IMR-90 (cell line): Measurements from ENCODE around the gene GTPBP3. TPM values are rescaled to one million over a fixed set of nuclear protein-coding genes. Genes with fewer than 3 reads are reported as not detected.

Experiments
- ATAC-seq: fragments of 200-7000 bp; cut with Tn5 transposase; 2 replicates; pipeline ENCODE4 v1.9.1; 2020; ENCODE audit warnings: low read depth, mild to moderate bottlenecking, moderate library complexity
- BruUV-seq: library from RNA; stranded (reverse); fragments of 400-500 nt; replicated peaks from 2 replicates; lab custom pipeline; 2021; lab: Mats Ljungman, UMichigan
- CTCF ChIA-PET: fragments of 300-600 bp; formaldehyde crosslinking; extraction: SDS; loops from one replicate; lab custom pipeline; 2021; ENCODE audit warnings: antibody characterized with exemption; lab: Yijun Ruan, JAX
- POLR2A ChIA-PET: fragments of 300-600 bp; sonication (Branson Sonifier 250); formaldehyde crosslinking; loops from one replicate; lab custom pipeline; 2022; ENCODE audit warnings: antibody characterized with exemption; ENCODE audit not compliant: unreplicated experiment; lab: Charles Lee
- DNase-seq: peaks from one replicate; pipeline ENCODE4 v3.0.0; 2013
- H2AFZ ChIP-seq: replicated peaks from 2 replicates; pipeline ENCODE3; 2013; ENCODE audit warnings: low read length, mild to moderate bottlenecking; ENCODE audit not compliant: poor library complexity
- H2AK5ac ChIP-seq: 2 replicates; pipeline ENCODE4 v1.6.1; 2013; ENCODE audit warnings: low read depth, low read length, inconsistent platforms
- H2AK9ac ChIP-seq: replicated peaks from 2 replicates; pipeline ENCODE3; 2013; ENCODE audit warnings: mild to moderate bottlenecking, low read depth, low read length, moderate library complexity; ENCODE audit not compliant: poor library complexity
- H2BK120ac ChIP-seq: 2 replicates; pipeline ENCODE4 v1.6.1; 2013; ENCODE audit warnings: low read depth, low read length, inconsistent platforms
- H2BK15ac ChIP-seq: 3 replicates; pipeline ENCODE4 v1.6.1; 2013; ENCODE audit warnings: low read depth, low read length, inconsistent platforms
- H2BK20ac ChIP-seq: 2 replicates; pipeline ENCODE4 v1.6.1; 2013; ENCODE audit warnings: low read depth, mild to moderate bottlenecking, inconsistent platforms, low read length, moderate library complexity
- H2BK5ac ChIP-seq: 2 replicates; pipeline ENCODE4 v1.6.1; 2013; ENCODE audit warnings: mild to moderate bottlenecking, low read depth, low read length, inconsistent platforms; ENCODE audit not compliant: poor library complexity, severe bottlenecking
- H3K14ac ChIP-seq: replicated peaks from 2 replicates; pipeline ENCODE4 v1.6.1; 2013; ENCODE audit warnings: low read depth, low read length, inconsistent platforms
- H3K18ac ChIP-seq: 2 replicates; pipeline ENCODE4 v1.6.1; 2013; ENCODE audit warnings: low read depth, low read length, control low read depth
- H3K23ac ChIP-seq: 2 replicates; pipeline ENCODE4 v1.6.1; 2013; ENCODE audit warnings: low read depth, low read length, inconsistent platforms
- H3K27ac ChIP-seq: 2 replicates; pipeline ENCODE4 v1.5.1; 2013; ENCODE audit warnings: mild to moderate bottlenecking, control low read depth, low read length; ENCODE audit not compliant: insufficient read depth
- H3K27me3 ChIP-seq: 2 replicates; pipeline ENCODE4 v1.6.1; 2013; ENCODE audit warnings: low read length; ENCODE audit not compliant: control insufficient read depth, insufficient read depth
- H3K36me3 ChIP-seq: 2 replicates; pipeline ENCODE4 v1.6.1; 2013; ENCODE audit warnings: low read length, mixed read lengths; ENCODE audit not compliant: control insufficient read depth, insufficient read depth
- H3K4ac ChIP-seq: 2 replicates; pipeline ENCODE4 v1.6.1; 2013; ENCODE audit warnings: low read depth, low read length, inconsistent platforms
- H3K4me1 ChIP-seq: 2 replicates; pipeline ENCODE4 v1.6.1; 2013; ENCODE audit warnings: low read length, mixed read lengths; ENCODE audit not compliant: control insufficient read depth, insufficient read depth
- H3K4me2 ChIP-seq: 2 replicates; pipeline ENCODE4 v1.6.1; 2013; ENCODE audit warnings: low read depth, mild to moderate bottlenecking, control low read depth, low read length, moderate library complexity
- H3K4me3 ChIP-seq: 2 replicates; pipeline ENCODE4 v1.5.1; 2013; ENCODE audit warnings: low read depth, mild to moderate bottlenecking, control low read depth, low read length, moderate library complexity; ENCODE audit not compliant: insufficient read depth
- H3K56ac ChIP-seq: 2 replicates; pipeline ENCODE4 v1.6.1; 2013; ENCODE audit warnings: low read length, inconsistent platforms; ENCODE audit not compliant: insufficient read depth; ENCODE audit errors: extremely low read depth
- H3K79me1 ChIP-seq, 2 experiments: 2 replicates each; pipeline ENCODE4 v1.6.1; 2013; ENCODE audit warnings: low read length in 2 of 2, inconsistent platforms in 1 of 2, low read depth in 1 of 2
- H3K9ac ChIP-seq: 2 replicates; pipeline ENCODE4 v1.6.1; 2013; ENCODE audit warnings: low read depth, low read length, control low read depth
- H3K9me1 ChIP-seq: 2 replicates; pipeline ENCODE4 v1.6.1; 2013; ENCODE audit warnings: low read length, inconsistent platforms; ENCODE audit not compliant: insufficient read depth
- H3K9me3 ChIP-seq: 2 replicates; pipeline ENCODE4 v1.6.1; 2013; ENCODE audit warnings: low read length; ENCODE audit not compliant: control insufficient read depth, insufficient read depth
- H4K20me1 ChIP-seq: 2 replicates; pipeline ENCODE4 v1.6.1; 2013; ENCODE audit warnings: low read length, inconsistent platforms; ENCODE audit not compliant: insufficient read depth
- H4K5ac ChIP-seq: 2 replicates; pipeline ENCODE4 v1.6.1; 2013; ENCODE audit warnings: mild to moderate bottlenecking, low read depth, low read length, control low read depth
- H4K8ac ChIP-seq, 2 experiments: 2 replicates each; pipeline ENCODE4 v1.6.1; 2013; ENCODE audit warnings: low read depth in 2 of 2, low read length in 2 of 2, control low read depth in 1 of 2, inconsistent platforms in 1 of 2
- H4K91ac ChIP-seq: 2 replicates; pipeline ENCODE4 v1.6.1; 2013; ENCODE audit warnings: low read depth, low read length, inconsistent platforms; ENCODE audit not compliant: insufficient read depth
- BHLHE40 ChIP-seq: fragments of 150-350 bp; IDR thresholded peaks from 2 replicates; pipeline ENCODE4 v1.6.1; 2016; ENCODE audit warnings: mild to moderate bottlenecking, low read depth, low read length
- CHD1 ChIP-seq: IDR thresholded peaks from 2 replicates; pipeline ENCODE4 v1.6.1; 2012; ENCODE audit warnings: low read depth, low read length, improper control_type of control experiment
- CTCF ChIP-seq: conservative IDR thresholded peaks from 2 replicates; pipeline ENCODE4 v1.5.1; 2012; ENCODE audit warnings: mild to moderate bottlenecking, low read depth, low read length, improper control_type of control experiment
- MXI1 ChIP-seq: IDR thresholded peaks from 2 replicates; pipeline ENCODE4 v1.6.1; 2012; ENCODE audit warnings: low read depth, mild to moderate bottlenecking, low read length, moderate library complexity, borderline replicate concordance
- RAD21 ChIP-seq: IDR thresholded peaks from 2 replicates; pipeline ENCODE4 v1.6.1; 2012; ENCODE audit warnings: low read length, improper control_type of control experiment
- RCOR1 ChIP-seq: IDR thresholded peaks from 2 replicates; pipeline ENCODE4 v1.6.1; 2012; ENCODE audit warnings: mild to moderate bottlenecking, low read length, improper control_type of control experiment; ENCODE audit not compliant: insufficient replicate concordance
- WGBS, 2 experiments: methylation state at CpG; one replicate each; pipeline versions ENCODE4 v1.1.5 to v1.1.7; 2013; ENCODE audit warnings: missing lambda C conversion rate in 2 of 2; ENCODE audit not compliant: insufficient read length in 1 of 2; ENCODE audit errors: extremely low coverage in 2 of 2; 5-methylcytosine and 5-hydroxymethylcytosine counted together
- dilution Hi-C: fragments of 300-500 bp; cut with HindIII; formaldehyde crosslinking; loops from one replicate; pipeline ENCODE4 v1.14.3; 2018; ENCODE audit warnings: low sequenced_read_pairs; ENCODE audit not compliant: unreplicated experiment
- in situ Hi-C: fragments of 300-500 bp; cut with MboI; formaldehyde crosslinking; loops from 3 replicates; pipeline ENCODE4 v1.14.3; 2019; ENCODE audit warnings: low sequenced_read_pairs, inconsistent platforms, mixed read lengths
- intact Hi-C: fragments of 100-400 bp; cut with micrococcal nuclease; formaldehyde crosslinking; loops from 2 replicates; pipeline ENCODE4 v1.10.0; 2022
- polyA plus RNA-seq, 3 experiments: library from polyadenylated mRNA; depleted of rRNA; stranded (reverse); fragments of >200 nt; gene quantifications; 2 replicates each; pipeline ENCODE4 v1.2.3, GENCODE V29; 2012; ENCODE audit warnings: low replicate concordance in 1 of 3
- total RNA-seq: library from RNA; depleted of rRNA; stranded (reverse); fragments of >200 nt; gene quantifications from 2 replicates; pipeline ENCODE4 v1.2.3, GENCODE V29; 2012

GTPBP3 gene
- total and polyA plus RNA-seq, 2 of the 4 experiments (the other 2 are of a cell fraction), result 4.3 to 15.1 TPM

DNA sequence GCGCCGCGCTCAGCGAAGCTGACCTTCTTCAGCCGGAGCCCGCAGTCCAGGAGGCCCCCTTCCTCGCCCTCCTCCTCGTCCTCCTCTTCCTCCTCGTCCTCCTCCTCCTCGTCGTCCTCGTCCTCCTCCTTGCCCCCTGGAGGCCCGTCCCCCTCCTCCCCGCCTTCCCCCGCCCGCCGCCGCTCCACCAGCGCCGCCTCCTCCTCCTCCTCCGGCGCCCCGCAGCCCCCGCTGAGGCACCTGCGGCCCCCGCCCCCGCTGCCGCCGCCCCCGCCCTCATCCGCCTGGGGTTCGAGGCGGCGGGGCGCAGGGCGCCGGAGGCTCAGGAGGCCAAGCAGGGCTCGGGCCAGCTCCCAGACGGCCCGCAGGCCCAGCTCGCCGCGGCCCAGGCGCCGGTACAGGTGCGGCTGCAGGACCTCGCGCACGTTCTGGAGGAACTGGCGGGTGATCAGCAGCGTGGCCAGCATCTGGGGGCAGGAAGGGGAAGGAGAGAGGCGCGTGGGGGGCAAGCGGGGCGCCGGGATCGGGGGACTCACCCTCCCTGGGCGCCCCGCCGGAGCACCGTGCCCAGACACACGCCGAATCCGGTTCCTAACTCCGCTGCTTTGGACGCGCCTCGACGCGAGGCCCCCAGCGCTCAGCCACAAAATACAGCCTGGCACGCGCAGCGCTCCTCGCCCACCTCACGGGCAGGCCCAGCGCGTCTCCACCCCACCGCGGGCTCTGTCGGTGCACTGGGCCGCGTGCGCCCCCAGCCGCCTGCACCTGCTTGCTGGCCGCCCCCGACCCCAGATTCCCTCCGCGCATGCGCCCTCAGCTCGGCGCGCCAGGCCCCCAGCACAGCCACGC, 8.6 kb upstream of the GTPBP3 start:
- H3K23ac ChIP-seq, result no peak overlapping the region
- BruUV-seq, result no TSS peak
- POLR2A ChIA-PET, result interaction anchor here (0.6 kb wide), 1 partner anchor 9 kb away, joined by 3 read pairs; no protein-coding TSS in a partner anchor
- H3K4me2 ChIP-seq, result no peak overlapping the region
- no peak overlapping the region for H3K9ac ChIP-seq
- no peak overlapping the region for H2BK120ac ChIP-seq
- no peak overlapping the region for H4K5ac ChIP-seq
- H3K4me3 ChIP-seq, result no peak overlapping the region
- ATAC-seq (no peak), DNase-seq (no peak)
- H2BK15ac ChIP-seq, result no peak overlapping the region
- no peak overlapping the region for H3K4ac ChIP-seq
- CTCF ChIA-PET, result no interaction called here
- in situ Hi-C loops (no loop called here), intact Hi-C loops (no loop called here), dilution Hi-C loops (no loop called here)
- peaks cover 0 to 13% of the 10 kb centered on the region in 2 experiments; a peak in 2 of 4 replicates for H3K79me1 ChIP-seq
- H3K14ac ChIP-seq, result no peak overlapping the region
- 43% methylated on average over 61 of the region's 94 CpGs; no CpG with 5 or more reads in 1 of the 2 experiments for WGBS, 2 experiments
- no peak overlapping the region for H2BK20ac ChIP-seq
- H3K9me3 ChIP-seq, result no peaks in the 10 kb centered on the region
- H3K36me3 ChIP-seq, result peaks cover 11% of the 10 kb centered on the region
- H4K20me1 ChIP-seq, result no peaks in the 10 kb centered on the region
- no peak overlapping the region for H2BK5ac ChIP-seq
- H3K4me1 ChIP-seq, result 0 out of 2 replicates have a peak, but pooled peaks cover 1% of the 10 kb centered on the region
- H4K8ac ChIP-seq, result no peak overlapping the region
- no peak overlapping the region for H3K18ac ChIP-seq
- no peak overlapping the region for H3K56ac ChIP-seq
- H3K27ac ChIP-seq, result no peak overlapping the region
- H2AK5ac ChIP-seq, result no peak overlapping the region
- no peaks in the 10 kb centered on the region for H3K9me1 ChIP-seq
- no peaks in the 10 kb centered on the region for H3K27me3 ChIP-seq
- no peak overlapping the region for H4K91ac ChIP-seq
- no peak overlapping the region for H2AFZ ChIP-seq
- no peak overlapping the region for H2AK9ac ChIP-seq
- no peak for TF ChIP-seq RCOR1
- TF ChIP-seq RAD21, result no peak
- no peak for TF ChIP-seq CTCF
- TF ChIP-seq BHLHE40, result no peak
- TF ChIP-seq CHD1, result no peak
- no peak for TF ChIP-seq MXI1
